K562 (cell line): ENCODE data around the gene UBE2U.

Experiments used
- MAFK ChIP-seq: IDR thresholded peaks from 2 replicates; pipeline ENCODE4 v1.6.1; 2011; ENCODE audit warnings: low read length, improper control_type of control experiment
- REST ChIP-seq, 2 experiments: fragments of 450-650 bp; formaldehyde crosslinking in 1 of 2; IDR thresholded peaks; 2 replicates each; pipeline versions ENCODE4 v1.4.0 to v1.6.1; 2014 to 2020; ENCODE audit warnings: mild to moderate bottlenecking in 2 of 2, borderline replicate concordance in 1 of 2, low read depth in 1 of 2

DNA sequence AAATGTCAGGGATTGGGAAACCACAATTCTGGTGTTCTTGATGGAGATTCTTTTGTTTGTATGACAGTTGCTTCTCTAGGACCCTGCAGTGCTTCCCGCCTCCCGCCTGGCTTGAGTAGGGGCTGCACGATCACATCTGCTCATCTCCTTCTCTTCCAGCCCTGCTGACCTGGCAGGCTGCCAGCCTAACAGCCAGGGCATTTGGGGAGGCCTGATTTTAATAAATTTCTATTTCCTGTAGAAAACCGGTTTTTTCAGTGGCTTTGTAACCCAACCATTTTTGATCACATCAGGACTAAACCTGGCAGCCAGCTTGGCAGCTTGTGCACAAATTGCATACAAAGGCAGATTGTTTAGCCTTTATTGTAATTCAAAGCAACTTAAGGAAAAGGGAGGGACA is 78.9 kb downstream of the UBE2U start:
- TF ChIP-seq REST (IDR thresholded peaks at IDR 0.05; ENCODE audit: borderline replicate concordance) (no peak), REST (CRISPR knock-in tag; IDR thresholded peaks at IDR 0.05; ENCODE audit: low read depth) (no peak), MAFK (no peak)
